ENCODE data around the gene PAX3. TPM values are rescaled to one million over a fixed set of nuclear protein-coding genes. Genes with fewer than 3 reads are reported as not detected.

Gene PAX3
- total and polyA plus RNA-seq, 4 donors, result not detected

DNA sequence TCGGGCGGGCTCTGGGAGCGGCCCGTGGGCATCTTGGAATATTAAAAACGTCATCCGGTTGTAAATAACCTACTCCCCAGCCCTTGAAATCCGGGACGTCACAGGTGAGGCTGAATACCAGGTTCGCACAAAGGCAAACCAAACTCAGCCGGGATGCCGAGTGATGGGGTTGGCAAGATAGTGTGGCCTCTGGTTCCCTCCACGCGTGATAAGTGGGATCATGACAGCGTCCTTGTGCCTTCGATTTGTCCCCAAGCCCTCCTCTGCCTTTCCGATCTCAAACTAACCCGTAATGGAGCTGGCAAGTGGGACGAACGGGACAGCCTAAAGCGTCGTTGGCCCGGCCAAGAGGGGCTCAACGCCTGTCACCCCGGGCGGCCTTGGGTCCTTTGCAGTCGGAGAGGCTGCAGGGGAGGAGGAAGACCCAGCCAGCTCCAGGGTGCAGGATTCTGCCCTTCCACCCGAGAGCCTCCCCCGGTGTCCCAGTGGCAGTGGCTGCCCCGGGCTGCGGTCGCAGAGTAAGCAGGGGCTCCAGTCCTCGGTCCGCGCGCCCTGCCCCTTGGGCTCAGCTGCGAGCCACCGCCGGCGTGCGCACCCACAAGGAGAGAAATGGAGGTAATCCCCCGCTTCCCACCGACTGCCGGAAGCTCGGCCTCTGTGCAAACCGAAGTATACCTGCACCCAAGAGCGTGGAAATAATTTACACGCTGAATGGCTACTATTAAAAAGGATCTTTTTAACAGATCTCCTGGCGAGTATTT lies 13.4 kb upstream of the PAX3 start:
- Histone ChIP-seq H3K27me3 (ENCODE audit: control insufficient read depth in 3 of 3, insufficient read depth in 3 of 3, low read length in 2 of 3) (peaks cover 12 to 97% (median 96%) of the 10 kb centered on the region in 3 donors), H3K4me3 (no peak overlapping the region), H3K27ac (ENCODE audit: low read depth in 1 of 2, low read length in 1 of 2) (no peak overlapping the region), H3K9ac (ENCODE audit: insufficient read depth in 1 of 2, low read length in 2 of 2) (no peak overlapping the region), H3K4me1 (ENCODE audit: control insufficient read depth in 5 of 5, insufficient read depth in 5 of 5, low read length in 5 of 5) (peaks cover 0 to 7% (median 0%) of the 10 kb centered on the region in 5 donors), H3K36me3 (ENCODE audit: control insufficient read depth in 4 of 4, insufficient read depth in 4 of 4, low read length in 4 of 4) (no peaks in the 10 kb centered on the region), H3K9me3 (ENCODE audit: control insufficient read depth in 4 of 4, insufficient read depth in 3 of 4, low read length in 3 of 4) (peaks cover 0 to 15% (median 0%) of the 10 kb centered on the region in 4 donors)
- DNase-seq (peak in 2 of 3 donors; percentile 18 to 23), ATAC-seq (ENCODE audit: insufficient read depth, low FRiP score) (no peak)
- 5 to 7% methylated on average over 47 to 48 of the region's 48 CpGs for WGBS, 2 donors
- TF ChIP-seq, protein P1, sequence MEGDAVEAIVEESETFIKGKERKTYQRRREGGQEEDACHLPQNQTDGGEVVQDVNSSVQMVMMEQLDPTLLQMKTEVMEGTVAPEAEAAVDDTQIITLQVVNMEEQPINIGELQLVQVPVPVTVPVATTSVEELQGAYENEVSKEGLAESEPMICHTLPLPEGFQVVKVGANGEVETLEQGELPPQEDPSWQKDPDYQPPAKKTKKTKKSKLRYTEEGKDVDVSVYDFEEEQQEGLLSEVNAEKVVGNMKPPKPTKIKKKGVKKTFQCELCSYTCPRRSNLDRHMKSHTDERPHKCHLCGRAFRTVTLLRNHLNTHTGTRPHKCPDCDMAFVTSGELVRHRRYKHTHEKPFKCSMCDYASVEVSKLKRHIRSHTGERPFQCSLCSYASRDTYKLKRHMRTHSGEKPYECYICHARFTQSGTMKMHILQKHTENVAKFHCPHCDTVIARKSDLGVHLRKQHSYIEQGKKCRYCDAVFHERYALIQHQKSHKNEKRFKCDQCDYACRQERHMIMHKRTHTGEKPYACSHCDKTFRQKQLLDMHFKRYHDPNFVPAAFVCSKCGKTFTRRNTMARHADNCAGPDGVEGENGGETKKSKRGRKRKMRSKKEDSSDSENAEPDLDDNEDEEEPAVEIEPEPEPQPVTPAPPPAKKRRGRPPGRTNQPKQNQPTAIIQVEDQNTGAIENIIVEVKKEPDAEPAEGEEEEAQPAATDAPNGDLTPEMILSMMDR (IDR thresholded peaks at IDR 0.05; ENCODE audit: control extremely low read depth, extremely low read depth), result no peak

- TF ChIP-seq, protein P1 (IDR thresholded peaks at IDR 0.05; ENCODE audit: control extremely low read depth, extremely low read depth), result no peak
- H3K4me1 ChIP-seq (ENCODE audit: control insufficient read depth in 5 of 5, insufficient read depth in 5 of 5, low read length in 5 of 5), result peaks cover 0 to 9% (median 0%) of the 10 kb centered on the region in 5 donors
- H3K9me3 ChIP-seq (ENCODE audit: control insufficient read depth in 4 of 4, insufficient read depth in 3 of 4, low read length in 3 of 4), result peaks cover 0 to 18% (median 0%) of the 10 kb centered on the region in 4 donors
- no peaks in the 10 kb centered on the region for H3K36me3 ChIP-seq (ENCODE audit: control insufficient read depth in 4 of 4, insufficient read depth in 4 of 4, low read length in 4 of 4)
- H3K9ac ChIP-seq (ENCODE audit: insufficient read depth in 1 of 2, low read length in 2 of 2), result no peak overlapping the region
- peaks cover 15 to 99% (median 96%) of the 10 kb centered on the region in 3 donors for H3K27me3 ChIP-seq (ENCODE audit: control insufficient read depth in 3 of 3, insufficient read depth in 3 of 3, low read length in 2 of 3)
- no peak overlapping the region for H3K4me3 ChIP-seq
- WGBS, 2 donors, result 6% methylated on average over 42 of the region's 42 CpGs
- no peak overlapping the region for H3K27ac ChIP-seq (ENCODE audit: low read depth in 1 of 2, low read length in 1 of 2)
- ATAC-seq (ENCODE audit: insufficient read depth, low FRiP score), result no peak
- DNase-seq, result peak in 1 of 3 donors; percentile 41
These were observed 12.7 kb upstream of the PAX3 start for GRCh38 chr2:222311319-222311977.

GRCh38 chr2:222310747-222311318 lies 12.0 kb upstream of the PAX3 start:
- peaks cover 0 to 18% (median 0%) of the 10 kb centered on the region in 4 donors for H3K9me3 ChIP-seq (ENCODE audit: control insufficient read depth in 4 of 4, insufficient read depth in 3 of 4, low read length in 3 of 4)
- TF ChIP-seq, protein P1 (IDR thresholded peaks at IDR 0.05; ENCODE audit: control extremely low read depth, extremely low read depth), result no peak
- 6 to 11% methylated on average over 11 of the region's 11 CpGs for WGBS, 2 donors
- ATAC-seq (ENCODE audit: insufficient read depth, low FRiP score), result no peak
- no peak for DNase-seq
- peaks cover 18 to 99% (median 95%) of the 10 kb centered on the region in 3 donors for H3K27me3 ChIP-seq (ENCODE audit: control insufficient read depth in 3 of 3, insufficient read depth in 3 of 3, low read length in 2 of 3)
- H3K27ac ChIP-seq (ENCODE audit: low read depth in 1 of 2, low read length in 1 of 2), result no peak overlapping the region
- H3K4me3 ChIP-seq, result no peak overlapping the region
- H3K4me1 ChIP-seq (ENCODE audit: control insufficient read depth in 5 of 5, insufficient read depth in 5 of 5, low read length in 5 of 5), result peaks cover 0 to 15% (median 0%) of the 10 kb centered on the region in 5 donors
- H3K36me3 ChIP-seq (ENCODE audit: control insufficient read depth in 4 of 4, insufficient read depth in 4 of 4, low read length in 4 of 4), result no peaks in the 10 kb centered on the region
- no peak overlapping the region for H3K9ac ChIP-seq (ENCODE audit: insufficient read depth in 1 of 2, low read length in 2 of 2)
